ENCODE results near the gene PCDHGA1.

DNA sequence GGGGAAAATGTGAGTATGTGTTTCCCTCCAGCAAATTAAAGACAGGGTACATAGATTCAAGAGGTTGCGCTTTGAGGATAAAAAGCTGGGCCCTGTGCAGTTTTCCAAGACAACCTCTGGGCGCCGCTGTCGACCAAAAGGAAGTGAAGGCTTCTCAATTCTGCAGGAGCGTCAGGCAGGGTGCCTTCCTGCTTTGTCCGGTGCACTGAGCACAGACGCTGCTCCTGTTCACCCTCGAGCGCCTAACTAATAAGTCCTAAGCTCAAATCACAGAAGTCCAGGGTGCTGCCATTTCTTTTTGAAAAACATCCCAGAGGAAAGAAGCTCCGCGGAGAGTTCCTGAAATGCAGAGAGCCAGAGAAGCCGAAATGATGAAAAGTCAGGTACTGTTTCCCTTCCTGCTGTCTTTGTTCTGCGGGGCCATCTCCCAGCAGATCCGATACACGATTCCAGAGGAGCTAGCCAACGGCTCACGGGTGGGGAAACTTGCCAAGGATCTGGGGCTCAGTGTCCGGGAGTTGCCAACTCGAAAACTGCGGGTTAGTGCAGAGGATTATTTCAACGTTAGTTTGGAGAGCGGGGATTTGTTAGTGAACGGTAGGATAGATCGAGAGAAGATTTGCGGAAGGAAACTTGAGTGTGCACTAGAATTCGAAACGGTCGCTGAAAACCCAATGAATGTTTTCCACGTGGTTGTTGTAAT is 19.8 kb downstream of the PCDHGA1 start, which contains the start of gene PCDHGB1:
- TF ChIP-seq, protein P1, sequence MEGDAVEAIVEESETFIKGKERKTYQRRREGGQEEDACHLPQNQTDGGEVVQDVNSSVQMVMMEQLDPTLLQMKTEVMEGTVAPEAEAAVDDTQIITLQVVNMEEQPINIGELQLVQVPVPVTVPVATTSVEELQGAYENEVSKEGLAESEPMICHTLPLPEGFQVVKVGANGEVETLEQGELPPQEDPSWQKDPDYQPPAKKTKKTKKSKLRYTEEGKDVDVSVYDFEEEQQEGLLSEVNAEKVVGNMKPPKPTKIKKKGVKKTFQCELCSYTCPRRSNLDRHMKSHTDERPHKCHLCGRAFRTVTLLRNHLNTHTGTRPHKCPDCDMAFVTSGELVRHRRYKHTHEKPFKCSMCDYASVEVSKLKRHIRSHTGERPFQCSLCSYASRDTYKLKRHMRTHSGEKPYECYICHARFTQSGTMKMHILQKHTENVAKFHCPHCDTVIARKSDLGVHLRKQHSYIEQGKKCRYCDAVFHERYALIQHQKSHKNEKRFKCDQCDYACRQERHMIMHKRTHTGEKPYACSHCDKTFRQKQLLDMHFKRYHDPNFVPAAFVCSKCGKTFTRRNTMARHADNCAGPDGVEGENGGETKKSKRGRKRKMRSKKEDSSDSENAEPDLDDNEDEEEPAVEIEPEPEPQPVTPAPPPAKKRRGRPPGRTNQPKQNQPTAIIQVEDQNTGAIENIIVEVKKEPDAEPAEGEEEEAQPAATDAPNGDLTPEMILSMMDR (tag by site-specific recombination; IDR thresholded peaks at IDR 0.05) = peak; percentile 47; the same call in 1 of the 2 replicates
- TF ChIP-seq REST (tag by site-specific recombination; IDR thresholded peaks at IDR 0.05) (no peak), ZNF544 (tag by site-specific recombination; IDR thresholded peaks at IDR 0.05) (no peak), ZNF610 (tag by site-specific recombination; IDR thresholded peaks at IDR 0.05; ENCODE audit: borderline replicate concordance) (peak; percentile 85; the same call in 1 of the 2 replicates), KLF9 (tag by site-specific recombination; IDR thresholded peaks at IDR 0.05; ENCODE audit: low read depth) (no peak), AEBP2 (tag by site-specific recombination; IDR thresholded peaks at IDR 0.05; ENCODE audit: borderline replicate concordance) (no peak), ZNF398 (tag by site-specific recombination; IDR thresholded peaks at IDR 0.05) (no peak), SP2 (tag by site-specific recombination; IDR thresholded peaks at IDR 0.05) (no peak), ZNF2 (tag by site-specific recombination; IDR thresholded peaks at IDR 0.05) (peak; percentile 67; the same call in 1 of the 2 replicates), HOXA7 (CRISPR knock-in tag; IDR thresholded peaks at IDR 0.05; ENCODE audit: borderline replicate concordance) (no peak), ZFP3 (tag by site-specific recombination; IDR thresholded peaks at IDR 0.05; ENCODE audit: low read depth) (no peak), ZNF830 (tag by site-specific recombination; IDR thresholded peaks at IDR 0.05; ENCODE audit: low read depth) (no peak), ZNF335 (tag by site-specific recombination; conservative IDR thresholded peaks at IDR 0.05) (peak; percentile 69)
